Stomach (tissue), 4 donors: ENCODE measurements around the gene EIF4E.

Experiments used
- EP300 ChIP-seq: sonication (generic); formaldehyde crosslinking; IDR thresholded peaks from one replicate; pipeline ENCODE4 v1.6.1; 2017; ENCODE audit warnings: antibody characterized with exemption
- TF ChIP-seq, protein P1 (sequence below), 7 experiments: fragments of 450-650 bp in 4 of 7; fragments of 200-600 bp in 3 of 7; sonication (generic) in 3 of 7; IDR thresholded peaks; one replicate each; pipeline ENCODE4 v1.5.1; 2016 to 2019; ENCODE audit warnings: antibody characterized with exemption in 7 of 7, control low read depth in 2 of 7, mild to moderate bottlenecking in 1 of 7

DNA sequence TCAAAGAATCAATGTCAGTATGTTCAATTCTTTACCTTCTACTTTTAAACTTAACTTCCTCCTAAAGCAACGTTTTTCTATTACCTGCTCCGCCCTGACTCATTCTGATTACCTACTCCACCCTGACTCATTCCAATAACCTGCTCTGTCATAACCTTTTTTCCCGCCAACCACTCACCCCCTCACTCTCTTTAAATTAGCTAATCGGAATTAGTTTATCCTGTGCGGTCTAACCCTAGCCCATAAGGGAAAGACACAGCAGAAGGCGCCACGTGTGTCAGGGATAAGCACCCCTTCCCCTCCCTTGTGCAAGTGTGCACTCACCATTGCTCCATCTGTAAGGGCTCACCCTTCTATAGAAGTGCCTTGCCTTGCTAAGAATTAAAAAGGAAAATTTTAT is 64.4 kb downstream of the EIF4E start:
- no peak for TF ChIP-seq EP300
- TF ChIP-seq, protein P1, sequence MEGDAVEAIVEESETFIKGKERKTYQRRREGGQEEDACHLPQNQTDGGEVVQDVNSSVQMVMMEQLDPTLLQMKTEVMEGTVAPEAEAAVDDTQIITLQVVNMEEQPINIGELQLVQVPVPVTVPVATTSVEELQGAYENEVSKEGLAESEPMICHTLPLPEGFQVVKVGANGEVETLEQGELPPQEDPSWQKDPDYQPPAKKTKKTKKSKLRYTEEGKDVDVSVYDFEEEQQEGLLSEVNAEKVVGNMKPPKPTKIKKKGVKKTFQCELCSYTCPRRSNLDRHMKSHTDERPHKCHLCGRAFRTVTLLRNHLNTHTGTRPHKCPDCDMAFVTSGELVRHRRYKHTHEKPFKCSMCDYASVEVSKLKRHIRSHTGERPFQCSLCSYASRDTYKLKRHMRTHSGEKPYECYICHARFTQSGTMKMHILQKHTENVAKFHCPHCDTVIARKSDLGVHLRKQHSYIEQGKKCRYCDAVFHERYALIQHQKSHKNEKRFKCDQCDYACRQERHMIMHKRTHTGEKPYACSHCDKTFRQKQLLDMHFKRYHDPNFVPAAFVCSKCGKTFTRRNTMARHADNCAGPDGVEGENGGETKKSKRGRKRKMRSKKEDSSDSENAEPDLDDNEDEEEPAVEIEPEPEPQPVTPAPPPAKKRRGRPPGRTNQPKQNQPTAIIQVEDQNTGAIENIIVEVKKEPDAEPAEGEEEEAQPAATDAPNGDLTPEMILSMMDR (IDR thresholded peaks at IDR 0.05) = no peak
